ENCODE data around the gene NRROS.
"Not testable (repeated sequence)": the region's sequence is repeated elsewhere in the genome, so short reads cannot be mapped to it uniquely, and the experiment has no call there.

The NRROS gene

DNA sequence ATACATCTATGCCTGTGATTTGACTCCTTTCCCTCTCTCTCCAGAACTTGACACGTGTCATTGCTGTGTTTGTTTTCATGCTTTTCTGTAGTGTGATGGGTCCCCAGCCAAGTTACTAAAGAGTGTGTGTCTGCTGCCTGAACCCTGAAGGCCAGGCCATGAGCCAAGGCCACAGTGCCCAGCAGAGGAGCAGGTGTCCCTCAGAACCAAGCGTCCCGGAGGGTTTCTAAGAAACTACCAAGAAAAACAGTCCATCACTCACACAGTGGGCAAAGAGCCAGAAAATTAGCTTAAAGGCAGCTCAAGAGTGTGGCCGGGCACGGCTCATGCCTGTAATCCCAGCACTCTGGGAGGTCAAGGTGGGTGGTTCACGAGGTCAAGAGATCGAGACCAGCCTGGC, 35.8 kb upstream of the NRROS start:
- Histone ChIP-seq H3K4me1 (ENCODE audit: insufficient read depth, insufficient read length) (no peaks in the 10 kb centered on the region), H3K9ac (ENCODE audit: insufficient read length, low read depth) (no peak overlapping the region), H3K9me3 (ENCODE audit: insufficient read depth, low read length) (no peaks in the 10 kb centered on the region), H3K36me3 (ENCODE audit: insufficient read depth, insufficient read length, low read length) (no peaks in the 10 kb centered on the region), H3K27me3 (ENCODE audit: insufficient read depth, insufficient read length) (no peaks in the 10 kb centered on the region), H3K4me3 (ENCODE audit: insufficient read length, low read depth) (no peak overlapping the region)
- TF ChIP-seq SUZ12 (IDR thresholded peaks at IDR 0.05; ENCODE audit: extremely low read depth, insufficient read depth, insufficient read length) (no peak), ZNF274 (IDR thresholded peaks at IDR 0.05; ENCODE audit: low read depth, low read length) (no peak), YY1 (IDR thresholded peaks at IDR 0.05; ENCODE audit: insufficient read depth, insufficient read length) (no peak)
- no peak for DNase-seq (ENCODE audit: low read depth, low spot score)

DNA sequence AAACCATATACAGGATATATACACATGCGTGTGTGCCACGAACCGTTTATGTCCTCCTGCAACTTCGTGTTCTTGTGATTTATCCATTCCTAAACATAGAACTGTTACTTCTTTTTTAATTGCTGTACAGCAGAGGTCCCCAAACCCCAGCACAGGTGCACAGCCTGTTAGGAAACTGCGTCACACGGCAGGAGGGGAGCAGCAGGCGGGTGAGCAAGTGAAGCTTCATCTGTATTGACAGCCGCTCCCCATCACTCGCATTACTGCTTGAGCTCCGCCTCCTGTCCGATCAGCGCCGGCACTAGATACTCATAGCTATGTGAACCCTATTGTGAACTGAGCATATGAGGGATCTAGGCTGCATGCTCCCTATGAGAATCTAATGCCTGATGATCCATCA, 34.9 kb upstream of the NRROS start:
- H3K36me3 ChIP-seq (ENCODE audit: insufficient read depth, insufficient read length, low read length) = no peaks in the 10 kb centered on the region
- no peaks in the 10 kb centered on the region for H3K27me3 ChIP-seq (ENCODE audit: insufficient read depth, insufficient read length)
- no peaks in the 10 kb centered on the region for H3K4me1 ChIP-seq (ENCODE audit: insufficient read depth, insufficient read length)
- no peak overlapping the region for H3K4me3 ChIP-seq (ENCODE audit: insufficient read length, low read depth)
- TF ChIP-seq YY1 (IDR thresholded peaks at IDR 0.05; ENCODE audit: insufficient read depth, insufficient read length) = no peak
- TF ChIP-seq SUZ12 (IDR thresholded peaks at IDR 0.05; ENCODE audit: extremely low read depth, insufficient read depth, insufficient read length) = no peak
- TF ChIP-seq ZNF274 (IDR thresholded peaks at IDR 0.05; ENCODE audit: low read depth, low read length) = no peak
- no peak overlapping the region for H3K9ac ChIP-seq (ENCODE audit: insufficient read length, low read depth)
- no peak for DNase-seq (ENCODE audit: low read depth, low spot score)
- H3K9me3 ChIP-seq (ENCODE audit: insufficient read depth, low read length) = no peaks in the 10 kb centered on the region

DNA sequence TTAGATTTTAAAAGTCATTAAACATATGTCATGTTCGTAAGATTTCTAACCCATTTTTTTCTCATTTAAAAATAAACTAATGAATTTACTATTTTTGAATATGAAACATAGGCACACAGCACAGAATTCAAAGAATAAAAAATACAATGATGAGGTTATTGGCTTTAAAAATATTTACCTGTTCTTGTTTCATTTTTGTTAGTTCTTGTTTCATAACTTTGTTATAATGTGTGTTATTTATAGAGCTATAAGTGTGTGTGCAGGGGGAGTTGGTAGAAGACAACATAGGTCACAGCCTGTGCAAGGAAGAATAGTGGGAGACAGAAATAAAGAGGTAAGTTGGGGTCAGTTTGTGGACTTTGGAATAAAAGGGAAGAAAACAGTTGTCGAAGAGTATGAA, 30.8 kb upstream of the NRROS start:
- no peak overlapping the region for H3K4me3 ChIP-seq (ENCODE audit: insufficient read length, low read depth)
- H3K27me3 ChIP-seq (ENCODE audit: insufficient read depth, insufficient read length) = no peaks in the 10 kb centered on the region
- no peaks in the 10 kb centered on the region for H3K9me3 ChIP-seq (ENCODE audit: insufficient read depth, low read length)
- DNase-seq (ENCODE audit: low read depth, low spot score) = no peak
- no peaks in the 10 kb centered on the region for H3K36me3 ChIP-seq (ENCODE audit: insufficient read depth, insufficient read length, low read length)
- no peak overlapping the region for H3K9ac ChIP-seq (ENCODE audit: insufficient read length, low read depth)
- H3K4me1 ChIP-seq (ENCODE audit: insufficient read depth, insufficient read length) = no peaks in the 10 kb centered on the region
- TF ChIP-seq ZNF274 (IDR thresholded peaks at IDR 0.05; ENCODE audit: low read depth, low read length) = no peak
- no peak for TF ChIP-seq YY1 (IDR thresholded peaks at IDR 0.05; ENCODE audit: insufficient read depth, insufficient read length)
- TF ChIP-seq SUZ12 (IDR thresholded peaks at IDR 0.05; ENCODE audit: extremely low read depth, insufficient read depth, insufficient read length) = no peak

GRCh38 chr3:196609343-196609775, 30.1 kb upstream of the NRROS start:
- Histone ChIP-seq H3K27me3 (ENCODE audit: insufficient read depth, insufficient read length) (no peaks in the 10 kb centered on the region), H3K9ac (ENCODE audit: insufficient read length, low read depth) (no peak overlapping the region), H3K36me3 (ENCODE audit: insufficient read depth, insufficient read length, low read length) (no peaks in the 10 kb centered on the region), H3K9me3 (ENCODE audit: insufficient read depth, low read length) (no peaks in the 10 kb centered on the region), H3K4me1 (ENCODE audit: insufficient read depth, insufficient read length) (no peaks in the 10 kb centered on the region), H3K4me3 (ENCODE audit: insufficient read length, low read depth) (no peak overlapping the region)
- no peak for TF ChIP-seq YY1 (IDR thresholded peaks at IDR 0.05; ENCODE audit: insufficient read depth, insufficient read length)
- no peak for TF ChIP-seq ZNF274 (IDR thresholded peaks at IDR 0.05; ENCODE audit: low read depth, low read length)
- no peak for TF ChIP-seq SUZ12 (IDR thresholded peaks at IDR 0.05; ENCODE audit: extremely low read depth, insufficient read depth, insufficient read length)
- DNase-seq (ENCODE audit: low read depth, low spot score) = peak; percentile 77

GRCh38 chr3:196609805-196610515, 29.5 kb upstream of the NRROS start:
- no peak overlapping the region for H3K4me3 ChIP-seq (ENCODE audit: insufficient read length, low read depth)
- no peaks in the 10 kb centered on the region for H3K9me3 ChIP-seq (ENCODE audit: insufficient read depth, low read length)
- H3K9ac ChIP-seq (ENCODE audit: insufficient read length, low read depth) = no peak overlapping the region
- H3K36me3 ChIP-seq (ENCODE audit: insufficient read depth, insufficient read length, low read length) = no peaks in the 10 kb centered on the region
- TF ChIP-seq YY1 (IDR thresholded peaks at IDR 0.05; ENCODE audit: insufficient read depth, insufficient read length) (no peak), SUZ12 (IDR thresholded peaks at IDR 0.05; ENCODE audit: extremely low read depth, insufficient read depth, insufficient read length) (no peak), ZNF274 (IDR thresholded peaks at IDR 0.05; ENCODE audit: low read depth, low read length) (no peak)
- H3K4me1 ChIP-seq (ENCODE audit: insufficient read depth, insufficient read length) = no peaks in the 10 kb centered on the region
- no peak for DNase-seq (ENCODE audit: low read depth, low spot score)
- no peaks in the 10 kb centered on the region for H3K27me3 ChIP-seq (ENCODE audit: insufficient read depth, insufficient read length)

DNA sequence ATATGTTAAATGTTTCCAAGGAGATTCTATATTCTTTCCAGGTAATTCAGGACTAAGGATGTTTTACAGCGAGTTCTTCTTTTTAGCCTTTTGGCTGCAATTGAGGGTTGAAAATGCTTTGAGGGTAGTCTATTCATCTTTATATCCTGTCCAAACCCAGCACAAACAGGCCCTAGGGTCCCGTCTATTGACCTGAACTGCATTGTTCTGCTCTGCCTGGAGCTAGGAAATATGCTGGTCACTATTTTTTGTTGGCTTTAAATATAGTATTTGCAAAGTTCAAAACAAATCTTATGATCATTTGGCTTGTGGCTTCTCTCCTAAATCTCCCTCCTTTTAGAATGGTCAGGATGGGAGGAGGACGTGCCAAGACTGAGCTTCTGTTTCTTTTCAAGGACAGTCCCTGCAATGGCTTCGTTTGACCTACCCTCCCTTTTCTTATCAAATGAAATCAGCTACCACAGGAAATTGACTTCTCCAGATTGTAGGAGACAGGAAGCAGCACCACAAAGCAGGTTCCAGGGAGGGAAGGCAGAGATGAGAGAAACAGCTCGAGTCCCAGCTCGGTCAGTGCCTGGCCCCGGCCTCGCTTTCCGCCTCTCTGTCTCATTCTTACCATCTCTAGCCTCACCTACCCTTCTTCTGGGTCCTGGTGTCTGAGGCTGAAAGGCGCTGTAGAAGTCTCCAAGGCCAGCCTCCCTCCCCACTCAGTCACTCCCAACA, 27.6 kb upstream of the NRROS start:
- Histone ChIP-seq H3K36me3 (ENCODE audit: insufficient read depth, insufficient read length, low read length) (no peaks in the 10 kb centered on the region), H3K4me1 (ENCODE audit: insufficient read depth, insufficient read length) (no peaks in the 10 kb centered on the region), H3K27me3 (ENCODE audit: insufficient read depth, insufficient read length) (no peaks in the 10 kb centered on the region), H3K9me3 (ENCODE audit: insufficient read depth, low read length) (no peaks in the 10 kb centered on the region), H3K9ac (ENCODE audit: insufficient read length, low read depth) (no peak overlapping the region), H3K4me3 (ENCODE audit: insufficient read length, low read depth) (no peak overlapping the region)
- no peak for DNase-seq (ENCODE audit: low read depth, low spot score)
- no peak for TF ChIP-seq SUZ12 (IDR thresholded peaks at IDR 0.05; ENCODE audit: extremely low read depth, insufficient read depth, insufficient read length)
- no peak for TF ChIP-seq YY1 (IDR thresholded peaks at IDR 0.05; ENCODE audit: insufficient read depth, insufficient read length)
- no peak for TF ChIP-seq ZNF274 (IDR thresholded peaks at IDR 0.05; ENCODE audit: low read depth, low read length)

GRCh38 chr3:196615234-196615633, 24.3 kb upstream of the NRROS start:
- H3K36me3 ChIP-seq (ENCODE audit: insufficient read depth, insufficient read length, low read length); DNase-seq (ENCODE audit: low read depth, low spot score); H3K9me3 ChIP-seq (ENCODE audit: insufficient read depth, low read length); H3K9ac ChIP-seq (ENCODE audit: insufficient read length, low read depth); H3K4me3 ChIP-seq (ENCODE audit: insufficient read length, low read depth); H3K4me1 ChIP-seq (ENCODE audit: insufficient read depth, insufficient read length); H3K27me3 ChIP-seq (ENCODE audit: insufficient read depth, insufficient read length): not testable (repeated sequence)

Measured in NT2/D1 (cell line).